Camera-type eye (tissue), 1 donor: Measurements from ENCODE around the gene FPGT. TPM values are rescaled to one million over a fixed set of nuclear protein-coding genes. Genes with fewer than 3 reads are reported as not detected.

Experiments used
- total RNA-seq: library from RNA; depleted of rRNA; stranded (reverse); fragments of >200 nt; gene quantifications from one replicate; pipeline ENCODE4 v1.2.3, GENCODE V29; 2014

The FPGT gene
- 35.5 TPM for total RNA-seq

GRCh38 chr1:74197657-74198552, at the start of gene FPGT, which contains the start of gene LRRIQ3:
Gene FPGT (plus strand): TSS chr1:74198242. CDS start chr1:74198279, 37 bp downstream.
Gene LRRIQ3 (minus strand): TSS chr1:74198176. CDS start chr1:74183684, 14,492 bp downstream.

GRCh38 chr1:74235153-74235552, 37.1 kb downstream of the FPGT start, which contains the start of gene TNNI3K:
Gene TNNI3K (plus strand): TSS chr1:74235387. CDS start chr1:74235452, 65 bp downstream.

Other genes with a start within 250 kb of the FPGT start
- 1.4 TPM for gene LRRIQ3, start 66 bp upstream of the FPGT start, total RNA-seq
- 4.1 TPM for gene TNNI3K, start 37.1 kb downstream of the FPGT start, total RNA-seq